Subcutaneous abdominal adipose tissue (tissue), 5 donors: ENCODE results near the gene SCFD2.
"Not testable (repeated sequence)": the region's sequence is repeated elsewhere in the genome, so short reads cannot be mapped to it uniquely, and the experiment has no call there.

Source experiments
- H3K27ac ChIP-seq: one replicate; pipeline ENCODE4 v1.7.0; 2013; ENCODE audit warnings: low read depth, mild to moderate bottlenecking, inconsistent platforms, low read length, moderate library complexity
- H3K27me3 ChIP-seq, 5 donors: one replicate each; pipeline ENCODE4 v1.7.0; 2013; ENCODE audit warnings: low read length in 5 of 5, inconsistent platforms in 1 of 5; ENCODE audit not compliant: control insufficient read depth in 5 of 5, insufficient read depth in 4 of 5
- H3K36me3 ChIP-seq, 5 donors: one replicate each; pipeline ENCODE4 v1.7.0; 2013; ENCODE audit warnings: low read length in 5 of 5; ENCODE audit not compliant: control insufficient read depth in 5 of 5, insufficient read depth in 5 of 5
- H3K4me1 ChIP-seq, 5 donors: one replicate each; pipeline ENCODE4 v1.7.0; 2013; ENCODE audit warnings: low read length in 5 of 5, mild to moderate bottlenecking in 3 of 5, moderate library complexity in 1 of 5; ENCODE audit not compliant: control insufficient read depth in 5 of 5, insufficient read depth in 5 of 5
- H3K4me3 ChIP-seq, 5 donors: one replicate each; pipeline ENCODE4 v1.7.0; 2013; ENCODE audit warnings: low read length in 5 of 5, low read depth in 1 of 5
- H3K9ac ChIP-seq, 5 donors: one replicate each; pipeline ENCODE4 v1.7.0; 2013; ENCODE audit warnings: low read length in 5 of 5, mild to moderate bottlenecking in 4 of 5, moderate library complexity in 3 of 5
- H3K9me3 ChIP-seq, 5 donors: one replicate each; pipeline ENCODE4 v1.7.0; 2013; ENCODE audit warnings: low read length in 5 of 5; ENCODE audit not compliant: control insufficient read depth in 5 of 5
- donor health status: healthy.
- donor health status: healthy.
- donor health status: healthy.
- donor health status: healthy.
- donor health status: healthy.

Gene SCFD2

GRCh38 chr4:53067125-53067802 lies 298.6 kb downstream of the SCFD2 start:
- no peak overlapping the region for H3K4me3 ChIP-seq
- H3K9me3 ChIP-seq = no peaks in the 10 kb centered on the region
- no peaks in the 10 kb centered on the region for H3K4me1 ChIP-seq
- H3K9ac ChIP-seq = no peak overlapping the region
- H3K27ac ChIP-seq = no peak overlapping the region
- no peaks in the 10 kb centered on the region for H3K27me3 ChIP-seq
- no peaks in the 10 kb centered on the region for H3K36me3 ChIP-seq

GRCh38 chr4:53066155-53066554 lies 299.7 kb downstream of the SCFD2 start:
- Histone ChIP-seq H3K27me3 (no peaks in the 10 kb centered on the region), H3K36me3 (no peaks in the 10 kb centered on the region)

GRCh38 chr4:53064609-53065008 lies 301.3 kb downstream of the SCFD2 start:
- Histone ChIP-seq H3K4me3 (no peak overlapping the region), H3K36me3 (no peaks in the 10 kb centered on the region), H3K27me3 (no peaks in the 10 kb centered on the region), H3K4me1 (no peaks in the 10 kb centered on the region), H3K9me3 (no peaks in the 10 kb centered on the region), H3K9ac (no peak overlapping the region), H3K27ac (no peak overlapping the region)

More at GRCh38 chr4:53066155-53066554, 299.7 kb downstream of the SCFD2 start:
- no peak overlapping the region for H3K4me3 ChIP-seq
- no peaks in the 10 kb centered on the region for H3K4me1 ChIP-seq
- H3K9ac ChIP-seq = no peak overlapping the region
- no peak overlapping the region for H3K27ac ChIP-seq
- H3K9me3 ChIP-seq = no peaks in the 10 kb centered on the region

GRCh38 chr4:53061091-53061850 lies 304.6 kb downstream of the SCFD2 start:
- Histone ChIP-seq H3K9ac (no peak overlapping the region), H3K4me1 (peaks cover 0 to 6% (median 3%) of the 10 kb centered on the region in 5 donors), H3K27me3 (no peaks in the 10 kb centered on the region), H3K9me3 (no peaks in the 10 kb centered on the region), H3K36me3 (no peaks in the 10 kb centered on the region), H3K4me3 (no peak overlapping the region), H3K27ac (no peak overlapping the region)

DNA sequence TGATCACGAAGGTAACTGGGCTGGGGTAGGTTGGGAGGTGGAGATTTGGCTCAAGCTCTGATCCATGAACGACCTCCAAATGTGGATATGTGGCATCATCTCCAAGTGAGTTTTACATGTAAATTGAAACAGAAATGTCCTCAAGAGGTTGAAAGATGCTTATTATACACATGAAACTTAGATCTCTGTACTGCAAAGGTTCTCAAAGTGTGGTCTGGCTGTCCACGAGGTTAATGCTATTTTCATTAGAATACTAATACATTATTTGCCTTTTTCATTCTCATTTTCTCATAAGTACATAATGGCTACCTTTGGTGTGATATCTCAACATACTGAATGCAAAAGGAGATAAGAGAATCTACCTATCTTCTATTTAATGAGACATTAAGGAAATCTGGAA lies 305.6 kb downstream of the SCFD2 start:
- H3K27me3 ChIP-seq = no peaks in the 10 kb centered on the region
- no peaks in the 10 kb centered on the region for H3K9me3 ChIP-seq
- peaks cover 0 to 13% (median 3%) of the 10 kb centered on the region in 5 donors for H3K4me1 ChIP-seq
- H3K4me3 ChIP-seq = no peak overlapping the region
- no peaks in the 10 kb centered on the region for H3K36me3 ChIP-seq
- no peak overlapping the region for H3K9ac ChIP-seq
- no peak overlapping the region for H3K27ac ChIP-seq

DNA sequence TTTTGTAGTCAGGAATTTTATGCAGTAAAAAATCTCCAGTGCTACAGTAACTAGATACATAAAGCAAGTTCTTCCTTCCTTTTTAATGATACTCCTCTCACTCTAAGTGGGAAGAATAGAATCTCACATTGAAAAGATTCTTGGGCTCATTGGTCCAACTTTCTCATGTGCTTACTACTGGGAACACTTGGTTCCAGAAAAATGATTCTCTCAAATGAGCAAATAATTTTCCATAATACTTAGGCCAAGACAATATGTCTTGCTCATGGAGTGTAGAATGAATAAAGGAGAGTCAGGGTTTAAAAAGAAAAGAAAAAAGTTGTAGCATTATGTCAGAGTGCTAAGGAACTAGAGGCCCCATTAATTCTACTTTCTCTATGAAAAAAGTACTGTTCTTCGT lies 306.0 kb downstream of the SCFD2 start:
- H3K4me1 ChIP-seq = peaks cover 0 to 14% (median 3%) of the 10 kb centered on the region in 5 donors
- no peak overlapping the region for H3K4me3 ChIP-seq
- no peaks in the 10 kb centered on the region for H3K27me3 ChIP-seq
- no peak overlapping the region for H3K9ac ChIP-seq
- H3K9me3 ChIP-seq = no peaks in the 10 kb centered on the region
- no peak overlapping the region for H3K27ac ChIP-seq
- no peaks in the 10 kb centered on the region for H3K36me3 ChIP-seq

DNA sequence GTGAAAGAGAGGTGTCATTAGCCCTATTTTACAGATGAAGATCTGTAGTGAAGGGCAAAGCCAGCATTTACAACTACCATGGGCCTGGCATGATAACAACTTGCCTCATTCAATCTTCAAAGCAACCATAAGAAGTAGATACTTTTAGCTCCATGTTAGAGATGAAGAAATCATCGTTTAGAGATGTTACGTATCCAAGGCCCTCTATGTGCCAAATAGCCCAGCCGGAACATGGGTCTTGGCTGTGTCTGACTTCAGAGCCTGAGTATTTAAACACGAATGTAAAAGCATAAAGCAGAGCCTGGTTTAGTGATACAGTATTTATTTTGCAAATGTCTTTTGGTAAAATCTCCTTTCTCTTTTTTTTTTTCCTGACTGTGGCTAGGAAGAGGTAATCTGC lies 306.6 kb downstream of the SCFD2 start:
- Histone ChIP-seq H3K36me3 (no peaks in the 10 kb centered on the region), H3K27ac (no peak overlapping the region), H3K4me1 (peaks cover 0 to 14% (median 3%) of the 10 kb centered on the region in 5 donors), H3K9me3 (no peaks in the 10 kb centered on the region), H3K4me3 (no peak overlapping the region), H3K27me3 (no peaks in the 10 kb centered on the region), H3K9ac (no peak overlapping the region)

GRCh38 chr4:53057679-53058078 lies 308.2 kb downstream of the SCFD2 start:
- no peak overlapping the region for H3K4me3 ChIP-seq
- H3K27me3 ChIP-seq = no peaks in the 10 kb centered on the region
- H3K9ac ChIP-seq = no peak overlapping the region
- H3K27ac ChIP-seq = no peak overlapping the region
- H3K4me1 ChIP-seq = peaks cover 0 to 14% (median 3%) of the 10 kb centered on the region in 5 donors
- no peaks in the 10 kb centered on the region for H3K9me3 ChIP-seq
- no peaks in the 10 kb centered on the region for H3K36me3 ChIP-seq

DNA sequence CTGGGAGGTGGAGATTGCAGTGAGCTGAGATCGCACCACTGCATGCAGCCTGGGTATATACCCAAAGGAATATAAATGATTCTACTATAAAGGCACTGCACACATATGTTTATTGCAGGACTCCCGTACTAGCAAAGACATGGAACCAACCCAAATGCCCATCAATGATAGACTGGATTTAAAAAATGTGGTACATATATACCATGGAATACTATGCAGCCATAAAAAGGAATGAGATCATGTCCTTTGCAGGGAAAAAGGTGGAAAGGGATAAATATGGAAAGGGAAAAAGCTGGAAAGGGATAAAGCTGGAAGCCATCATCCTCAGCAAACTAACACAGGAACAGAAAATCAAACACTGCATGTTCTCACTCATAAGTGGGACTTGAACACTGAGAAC lies 308.8 kb downstream of the SCFD2 start:
- not testable (repeated sequence) for H3K36me3 ChIP-seq, H3K9me3 ChIP-seq, H3K9ac ChIP-seq, H3K27ac ChIP-seq, H3K4me3 ChIP-seq, H3K27me3 ChIP-seq
- peaks cover 0 to 14% (median 3%) of the 10 kb centered on the region in 5 donors for H3K4me1 ChIP-seq

- no peak overlapping the region for H3K27ac ChIP-seq
These were observed 310.0 kb downstream of the SCFD2 start for GRCh38 chr4:53055716-53056403.

More at GRCh38 chr4:53055716-53056403, 310.0 kb downstream of the SCFD2 start:
- no peak overlapping the region for H3K9ac ChIP-seq
- H3K4me3 ChIP-seq = no peak overlapping the region
- H3K36me3 ChIP-seq = no peaks in the 10 kb centered on the region
- H3K4me1 ChIP-seq = peaks cover 0 to 14% (median 3%) of the 10 kb centered on the region in 5 donors
- H3K9me3 ChIP-seq = no peaks in the 10 kb centered on the region
- H3K27me3 ChIP-seq = no peaks in the 10 kb centered on the region
